BE2C (cell line): Measurements from ENCODE around the gene INSRR.

Source experiments
- DNase-seq: peaks from one replicate; pipeline ENCODE4 v3.0.0-alpha.2; 2020
- H3K27me3 ChIP-seq: fragments of 250-450 bp; sonication (Bioruptor Pico); 2 replicates; pipeline ENCODE4 v1.5.1; 2020; ENCODE audit warnings: mild to moderate bottlenecking
- H3K36me3 ChIP-seq: fragments of 250-450 bp; sonication (Bioruptor Pico); 2 replicates; pipeline ENCODE4 v1.5.1; 2020; ENCODE audit warnings: mild to moderate bottlenecking
- H3K4me1 ChIP-seq: fragments of 250-450 bp; sonication (Bioruptor Pico); 2 replicates; pipeline ENCODE4 v1.5.1; 2020
- H3K4me3 ChIP-seq: 2 replicates; pipeline ENCODE4 v1.5.1; 2011; ENCODE audit warnings: low read depth, low read length
- H3K9me3 ChIP-seq: fragments of 250-450 bp; sonication (Bioruptor Pico); 2 replicates; pipeline ENCODE4 v1.5.1; 2020
- CTCF ChIP-seq: IDR thresholded peaks from 2 replicates; pipeline ENCODE4 v1.5.1; 2012; ENCODE audit warnings: mild to moderate bottlenecking, low read depth, low read length

INSRR gene

GRCh38 chr1:156813298-156813697 lies 45.6 kb downstream of the INSRR start:
- H3K36me3 ChIP-seq = no peaks in the 10 kb centered on the region
- no peak for DNase-seq
- H3K4me1 ChIP-seq = peaks cover 10% of the 10 kb centered on the region
- TF ChIP-seq CTCF = no peak
- H3K4me3 ChIP-seq = no peak overlapping the region
- no peaks in the 10 kb centered on the region for H3K9me3 ChIP-seq
- H3K27me3 ChIP-seq = no peaks in the 10 kb centered on the region

GRCh38 chr1:156812293-156812990 lies 46.5 kb downstream of the INSRR start:
- H3K27me3 ChIP-seq = no peaks in the 10 kb centered on the region
- no peak for TF ChIP-seq CTCF
- H3K9me3 ChIP-seq = no peaks in the 10 kb centered on the region
- H3K4me1 ChIP-seq = peaks cover 10% of the 10 kb centered on the region
- H3K36me3 ChIP-seq = no peaks in the 10 kb centered on the region
- H3K4me3 ChIP-seq = no peak overlapping the region
- DNase-seq = no peak

GRCh38 chr1:156811168-156811567 lies 47.7 kb downstream of the INSRR start:
- Histone ChIP-seq H3K36me3 (no peaks in the 10 kb centered on the region), H3K4me1 (peaks cover 10% of the 10 kb centered on the region), H3K9me3 (no peaks in the 10 kb centered on the region), H3K4me3 (no peak overlapping the region), H3K27me3 (no peaks in the 10 kb centered on the region)
- no peak for DNase-seq
- no peak for TF ChIP-seq CTCF

- H3K27me3 ChIP-seq = no peaks in the 10 kb centered on the region
- no peaks in the 10 kb centered on the region for H3K36me3 ChIP-seq
- no peak overlapping the region for H3K4me3 ChIP-seq
- no peak for TF ChIP-seq CTCF
- DNase-seq = no peak
- no peaks in the 10 kb centered on the region for H3K9me3 ChIP-seq
- peaks cover 2% of the 10 kb centered on the region for H3K4me1 ChIP-seq
Measured at GRCh38 chr1:156809711-156810366, 49.1 kb downstream of the INSRR start.

GRCh38 chr1:156809281-156809680 lies 49.6 kb downstream of the INSRR start:
- H3K4me1 ChIP-seq = peaks cover 7% of the 10 kb centered on the region
- H3K36me3 ChIP-seq = no peaks in the 10 kb centered on the region
- no peaks in the 10 kb centered on the region for H3K9me3 ChIP-seq
- no peak for TF ChIP-seq CTCF
- DNase-seq = no peak
- no peaks in the 10 kb centered on the region for H3K27me3 ChIP-seq
- H3K4me3 ChIP-seq = no peak overlapping the region
